ENCODE data around the gene RFT1.
"Not testable (repeated sequence)": the region's sequence is repeated elsewhere in the genome, so short reads cannot be mapped to it uniquely, and the experiment has no call there.

Gene RFT1

GRCh38 chr3:53162672-53163443 lies 32.6 kb upstream of the RFT1 start:
- no peak for DNase-seq (ENCODE audit: low spot score)

GRCh38 chr3:53161820-53162671 lies 31.8 kb upstream of the RFT1 start:
- peak; percentile 73 for DNase-seq (ENCODE audit: low spot score)

- DNase-seq (ENCODE audit: low spot score) = no peak
Observed at GRCh38 chr3:53161450-53161819, 31.2 kb upstream of the RFT1 start.

- peak; percentile 84 for DNase-seq (ENCODE audit: low spot score)
Observed at GRCh38 chr3:53160660-53161449, 30.6 kb upstream of the RFT1 start, which contains the start of gene PRKCD. TSS of gene PRKCD (plus strand) at chr3:53161209. CDS start at chr3:53178423, 17,214 bp downstream.

GRCh38 chr3:53160061-53160659 lies 29.9 kb upstream of the RFT1 start:
- no peak for DNase-seq (ENCODE audit: low spot score)

- no peak for DNase-seq (ENCODE audit: low spot score)
Observed at GRCh38 chr3:53159156-53160060, 29.2 kb upstream of the RFT1 start.

- no peak for DNase-seq (ENCODE audit: low spot score)
Observed at GRCh38 chr3:53158765-53159155, 28.5 kb upstream of the RFT1 start.

GRCh38 chr3:53157974-53158580 lies 27.8 kb upstream of the RFT1 start:
- DNase-seq (ENCODE audit: low spot score) = no peak

- no peak for DNase-seq (ENCODE audit: low spot score)
Observed at GRCh38 chr3:53156368-53156834, 26.2 kb upstream of the RFT1 start.

GRCh38 chr3:53155760-53156159 lies 25.5 kb upstream of the RFT1 start:
- DNase-seq (ENCODE audit: low spot score) = no peak

- no peak for DNase-seq (ENCODE audit: low spot score)
Observed at GRCh38 chr3:53154881-53155285, 24.6 kb upstream of the RFT1 start.

- no peak for DNase-seq (ENCODE audit: low spot score)
Observed at GRCh38 chr3:53153980-53154379, 23.7 kb upstream of the RFT1 start.

- no peak for DNase-seq (ENCODE audit: low spot score)
Observed at GRCh38 chr3:53153264-53153823, 23.1 kb upstream of the RFT1 start.

- DNase-seq (ENCODE audit: low spot score) = no peak
Observed at GRCh38 chr3:53151870-53152660, 21.8 kb upstream of the RFT1 start.

GRCh38 chr3:53151465-53151864 lies 21.2 kb upstream of the RFT1 start:
- no peak for DNase-seq (ENCODE audit: low spot score)

GRCh38 chr3:53151086-53151438 lies 20.8 kb upstream of the RFT1 start:
- not testable (repeated sequence) for DNase-seq (ENCODE audit: low spot score)

- DNase-seq (ENCODE audit: low spot score) = no peak
Observed at GRCh38 chr3:53150247-53151085, 20.2 kb upstream of the RFT1 start.

GRCh38 chr3:53149699-53150098 lies 19.5 kb upstream of the RFT1 start:
- no peak for DNase-seq (ENCODE audit: low spot score)
